ENCODE results near the gene PLCG2. TPM values are rescaled to one million over a fixed set of nuclear protein-coding genes. Genes with fewer than 3 reads are reported as not detected.

The PLCG2 gene
- total RNA-seq, 1 donor from 2014 or later: 47.7 TPM

DNA sequence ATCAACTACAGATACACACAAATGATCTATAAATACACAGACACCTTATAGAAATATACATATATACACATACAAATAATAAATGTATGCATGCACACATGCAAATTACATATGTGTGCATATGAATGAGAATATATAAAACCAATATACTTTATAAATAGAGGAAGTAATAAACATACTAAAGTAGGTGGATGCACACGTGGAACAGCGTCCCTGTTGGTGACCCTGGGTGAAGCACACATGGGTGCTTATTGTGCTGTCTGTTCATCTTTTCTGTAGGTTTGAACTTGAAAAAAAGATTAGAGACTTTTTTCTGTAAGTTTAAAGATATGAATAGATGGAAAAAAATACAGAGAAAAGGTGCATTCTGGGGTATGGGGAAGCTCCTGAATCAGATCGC is 120.9 kb downstream of the PLCG2 start:
- H3K4me1 ChIP-seq: peaks cover 8% of the 10 kb centered on the region

DNA sequence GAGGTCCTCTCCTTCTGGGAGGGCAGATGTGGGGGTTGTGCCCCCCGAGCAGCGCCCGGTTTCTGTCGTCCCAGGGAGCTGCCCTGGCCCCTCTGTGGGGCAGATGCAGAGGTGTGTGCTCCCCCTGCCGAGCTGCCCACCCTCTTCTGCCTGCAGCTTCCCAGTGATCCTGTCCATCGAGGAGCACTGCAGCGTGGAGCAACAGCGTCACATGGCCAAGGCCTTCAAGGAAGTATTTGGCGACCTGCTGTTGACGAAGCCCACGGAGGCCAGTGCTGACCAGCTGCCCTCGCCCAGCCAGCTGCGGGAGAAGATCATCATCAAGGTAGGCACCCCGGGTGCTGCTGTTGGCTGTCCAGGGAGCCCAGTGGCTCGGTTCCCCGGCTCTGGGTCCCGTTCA is 121.4 kb downstream of the PLCG2 start:
- no peaks in the 10 kb centered on the region for H3K27me3 ChIP-seq (ENCODE audit: low read depth)
- ATAC-seq: no peak
- TF ChIP-seq, protein P1, sequence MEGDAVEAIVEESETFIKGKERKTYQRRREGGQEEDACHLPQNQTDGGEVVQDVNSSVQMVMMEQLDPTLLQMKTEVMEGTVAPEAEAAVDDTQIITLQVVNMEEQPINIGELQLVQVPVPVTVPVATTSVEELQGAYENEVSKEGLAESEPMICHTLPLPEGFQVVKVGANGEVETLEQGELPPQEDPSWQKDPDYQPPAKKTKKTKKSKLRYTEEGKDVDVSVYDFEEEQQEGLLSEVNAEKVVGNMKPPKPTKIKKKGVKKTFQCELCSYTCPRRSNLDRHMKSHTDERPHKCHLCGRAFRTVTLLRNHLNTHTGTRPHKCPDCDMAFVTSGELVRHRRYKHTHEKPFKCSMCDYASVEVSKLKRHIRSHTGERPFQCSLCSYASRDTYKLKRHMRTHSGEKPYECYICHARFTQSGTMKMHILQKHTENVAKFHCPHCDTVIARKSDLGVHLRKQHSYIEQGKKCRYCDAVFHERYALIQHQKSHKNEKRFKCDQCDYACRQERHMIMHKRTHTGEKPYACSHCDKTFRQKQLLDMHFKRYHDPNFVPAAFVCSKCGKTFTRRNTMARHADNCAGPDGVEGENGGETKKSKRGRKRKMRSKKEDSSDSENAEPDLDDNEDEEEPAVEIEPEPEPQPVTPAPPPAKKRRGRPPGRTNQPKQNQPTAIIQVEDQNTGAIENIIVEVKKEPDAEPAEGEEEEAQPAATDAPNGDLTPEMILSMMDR (IDR thresholded peaks at IDR 0.05): no peak

More for the DNA sequence above, 120.9 kb downstream of the PLCG2 start:
- ATAC-seq: no peak
- Histone ChIP-seq H3K36me3 (peaks cover 40% of the 10 kb centered on the region), H3K4me3 (no peak overlapping the region), H3K27me3 (ENCODE audit: low read depth) (no peaks in the 10 kb centered on the region), H3K9me3 (no peaks in the 10 kb centered on the region), H3K27ac (no peak overlapping the region)
- TF ChIP-seq, protein P1 (IDR thresholded peaks at IDR 0.05): no peak
- intact Hi-C loops (cut with DNase I): no loop called here
- no peak for DNase-seq

DNA sequence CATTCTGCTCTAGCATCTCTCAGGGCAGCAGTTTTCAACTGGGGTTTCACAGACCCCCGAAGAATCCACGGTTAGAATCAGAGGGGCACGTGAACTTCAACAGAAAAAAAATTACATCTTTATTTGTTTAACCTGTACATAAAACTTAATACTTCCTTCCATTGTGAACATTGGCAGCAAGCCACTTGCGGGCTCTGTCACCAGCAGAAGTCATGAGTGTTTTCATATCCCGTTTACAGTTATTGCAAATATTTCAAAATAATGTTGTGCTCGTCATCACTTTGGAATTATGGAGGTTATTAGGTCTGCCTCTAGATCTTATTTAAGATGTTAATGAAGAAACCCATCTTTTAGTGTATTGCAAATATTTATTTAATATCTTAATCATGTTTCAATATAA is 122.4 kb downstream of the PLCG2 start:
- intact Hi-C loops (cut with DNase I): no loop called here
- no peak overlapping the region for H3K4me3 ChIP-seq
- H3K9me3 ChIP-seq: no peaks in the 10 kb centered on the region
- DNase-seq (no peak), ATAC-seq (peak in 1 of 2 donors; percentile 58)
- H3K27me3 ChIP-seq (ENCODE audit: low read depth): no peaks in the 10 kb centered on the region
- peaks cover 38% of the 10 kb centered on the region for H3K36me3 ChIP-seq
- TF ChIP-seq, protein P1 (IDR thresholded peaks at IDR 0.05): no peak
- peak overlapping the region; percentile 9 for H3K27ac ChIP-seq
- peaks cover 8% of the 10 kb centered on the region for H3K4me1 ChIP-seq

More for the DNA sequence above, 121.4 kb downstream of the PLCG2 start:
- Histone ChIP-seq H3K9me3 (no peaks in the 10 kb centered on the region), H3K27ac (no peak overlapping the region), H3K36me3 (peaks cover 43% of the 10 kb centered on the region), H3K4me1 (peaks cover 8% of the 10 kb centered on the region), H3K4me3 (no peak overlapping the region)
- intact Hi-C loops (cut with DNase I): no loop called here
- no peak for DNase-seq

DNA sequence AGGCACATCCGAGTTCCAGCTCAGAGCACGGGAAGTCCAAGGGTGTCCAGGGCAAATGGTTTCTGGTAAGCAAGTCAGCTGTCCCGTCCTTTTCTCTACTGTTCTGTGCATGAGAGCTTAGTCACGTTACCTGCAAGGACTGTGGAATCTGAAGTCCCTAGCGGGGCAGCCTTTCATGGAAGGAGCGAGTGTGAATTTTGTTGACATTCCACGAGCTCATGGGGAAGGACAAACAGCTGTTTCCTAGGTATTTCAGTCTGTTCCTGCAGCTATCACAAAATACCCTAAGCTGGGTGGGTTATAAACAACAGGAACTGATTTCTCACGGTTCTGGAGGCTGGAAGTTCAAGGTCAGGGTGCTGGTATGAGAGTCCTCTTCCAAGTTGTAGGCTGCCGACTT is 122.9 kb downstream of the PLCG2 start:
- H3K36me3 ChIP-seq: peaks cover 32% of the 10 kb centered on the region
- TF ChIP-seq, protein P1 (IDR thresholded peaks at IDR 0.05): no peak
- ATAC-seq (peak; percentile 65 to 70), DNase-seq (no peak)
- intact Hi-C loops (cut with DNase I): no loop called here
- H3K27ac ChIP-seq: peak overlapping the region; percentile 9
- peaks cover 8% of the 10 kb centered on the region for H3K4me1 ChIP-seq
- no peaks in the 10 kb centered on the region for H3K9me3 ChIP-seq
- no peaks in the 10 kb centered on the region for H3K27me3 ChIP-seq (ENCODE audit: low read depth)
- H3K4me3 ChIP-seq: no peak overlapping the region

DNA sequence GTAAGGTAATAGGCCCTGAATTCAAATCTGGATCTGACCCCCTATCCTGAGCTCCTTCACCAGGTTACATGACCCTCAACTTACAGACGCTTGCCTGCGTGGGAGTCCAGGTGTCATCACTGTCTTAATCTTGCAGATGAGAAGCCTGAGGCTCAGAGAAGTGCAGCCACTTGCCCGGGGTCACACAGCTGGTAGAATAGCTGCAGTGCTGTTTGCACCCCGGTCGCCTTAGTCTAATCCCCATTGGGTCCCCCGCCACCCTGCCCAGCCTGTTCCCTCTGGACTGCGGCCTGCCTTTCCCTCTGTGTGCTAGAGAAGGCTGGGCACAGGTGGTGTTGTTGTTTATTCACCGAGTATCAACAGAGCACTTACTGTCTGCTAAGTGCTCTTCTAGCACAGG is 125.2 kb downstream of the PLCG2 start:
- TF ChIP-seq, protein P1 (IDR thresholded peaks at IDR 0.05): no peak
- intact Hi-C loops (cut with DNase I): no loop called here
- DNase-seq (no peak), ATAC-seq (no peak)
- H3K9me3 ChIP-seq: no peaks in the 10 kb centered on the region
- no peaks in the 10 kb centered on the region for H3K27me3 ChIP-seq (ENCODE audit: low read depth)
- no peak overlapping the region for H3K27ac ChIP-seq
- H3K4me1 ChIP-seq: peaks cover 8% of the 10 kb centered on the region
- H3K36me3 ChIP-seq: peaks cover 30% of the 10 kb centered on the region
- no peak overlapping the region for H3K4me3 ChIP-seq

DNA sequence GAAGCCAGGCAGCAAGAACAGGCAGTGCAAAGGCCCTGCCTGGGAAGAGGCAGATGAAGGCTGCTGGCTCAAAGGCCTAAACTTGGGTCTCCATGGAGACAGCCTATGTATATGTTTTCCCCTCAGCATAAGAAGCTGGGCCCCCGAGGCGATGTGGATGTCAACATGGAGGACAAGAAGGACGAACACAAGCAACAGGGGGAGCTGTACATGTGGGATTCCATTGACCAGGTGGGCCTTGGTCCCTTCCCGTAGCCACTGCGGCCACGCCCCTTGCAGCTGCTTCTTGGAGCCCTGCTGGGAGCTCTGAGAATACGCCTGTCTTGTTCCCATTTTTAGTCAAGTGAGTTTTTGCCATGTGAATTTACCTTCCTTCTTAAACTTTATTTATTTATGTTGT is 126.2 kb downstream of the PLCG2 start:
- DNase-seq: no peak
- H3K27ac ChIP-seq: no peak overlapping the region
- TF ChIP-seq, protein P1 (IDR thresholded peaks at IDR 0.05): no peak
- ATAC-seq: no peak
- no peak overlapping the region for H3K4me3 ChIP-seq
- peaks cover 25% of the 10 kb centered on the region for H3K36me3 ChIP-seq
- no peaks in the 10 kb centered on the region for H3K9me3 ChIP-seq
- no peaks in the 10 kb centered on the region for H3K27me3 ChIP-seq (ENCODE audit: low read depth)
- H3K4me1 ChIP-seq: peaks cover 8% of the 10 kb centered on the region
- intact Hi-C loops (cut with DNase I): no loop called here
